Endothelial cell of hepatic sinusoid (primary cell): ENCODE data around the gene FAM221B.

Experiments
- in situ Hi-C: cut with HindIII; loops from 2 replicates; pipeline ENCODE4 v1.10.0; 2017; ENCODE audit warnings: low sequenced_read_pairs

Gene FAM221B, protein sequence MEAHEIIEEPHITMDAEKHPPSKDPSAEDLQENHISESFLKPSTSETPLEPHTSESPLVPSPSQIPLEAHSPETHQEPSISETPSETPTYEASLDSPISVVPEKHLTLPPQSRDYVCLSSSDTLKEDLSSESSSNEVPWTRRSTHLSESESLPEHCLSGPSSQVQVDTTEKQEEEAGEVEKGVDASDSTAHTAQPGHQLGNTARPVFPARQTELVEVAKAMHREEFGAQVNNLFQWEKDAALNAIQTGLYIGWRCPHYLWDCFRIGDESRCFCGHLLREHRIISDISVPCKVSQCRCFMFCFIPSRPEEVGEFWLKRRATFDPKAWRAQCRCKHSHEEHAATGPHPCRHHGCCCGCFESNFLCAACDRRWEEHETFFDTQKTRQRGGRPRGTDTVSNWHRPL

DNA sequence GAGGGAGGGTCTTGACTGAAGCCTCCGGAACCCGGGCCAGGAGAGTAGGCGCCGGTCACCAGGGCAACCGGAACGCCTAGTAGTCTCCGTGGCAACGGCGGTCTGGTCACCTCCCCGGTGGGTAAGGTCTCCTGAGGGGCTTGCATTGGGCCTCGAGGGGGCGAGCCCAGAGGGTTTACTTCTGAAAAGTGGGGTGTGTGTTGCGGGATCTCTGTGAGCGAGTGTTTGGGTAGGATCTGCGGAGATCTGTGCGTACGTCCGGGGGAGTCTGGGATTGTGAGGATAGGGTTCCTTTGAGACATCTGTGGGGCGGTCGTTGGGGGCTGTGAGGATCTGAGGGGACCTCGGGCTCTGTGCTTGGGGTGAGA lies at the start of gene FAM221B:
Gene FAM221B, minus strand, starts transcription at position 17 of the 368 bp plus-strand sequence. CDS start 2,571 bp downstream, outside the sequence.
- in situ Hi-C loops: loop anchor here (5.0 kb wide), 2 partner anchors 39 to 81 kb away; partner anchors contain the start of genes GBA2 and RGP1

DNA sequence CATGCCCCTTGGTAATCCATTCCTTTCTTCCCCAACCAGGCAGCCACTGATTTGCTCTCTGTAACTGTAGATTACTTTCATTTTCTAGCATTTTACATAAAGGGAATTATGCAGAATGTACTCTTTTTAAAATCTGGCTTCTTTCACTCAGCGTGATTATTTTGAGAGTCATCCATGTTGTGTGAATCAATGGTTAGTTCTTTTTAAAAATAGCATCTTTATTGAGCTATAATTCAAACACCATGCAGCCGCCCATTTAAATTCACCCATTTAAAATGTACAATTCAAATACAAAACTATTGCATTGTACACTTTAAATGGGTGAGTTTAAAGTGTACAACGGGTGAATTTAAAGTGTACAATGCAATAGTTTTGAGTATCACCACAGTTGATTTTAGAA lies 44.0 kb upstream of the FAM221B start:
- in situ Hi-C loops: no loop called here

DNA sequence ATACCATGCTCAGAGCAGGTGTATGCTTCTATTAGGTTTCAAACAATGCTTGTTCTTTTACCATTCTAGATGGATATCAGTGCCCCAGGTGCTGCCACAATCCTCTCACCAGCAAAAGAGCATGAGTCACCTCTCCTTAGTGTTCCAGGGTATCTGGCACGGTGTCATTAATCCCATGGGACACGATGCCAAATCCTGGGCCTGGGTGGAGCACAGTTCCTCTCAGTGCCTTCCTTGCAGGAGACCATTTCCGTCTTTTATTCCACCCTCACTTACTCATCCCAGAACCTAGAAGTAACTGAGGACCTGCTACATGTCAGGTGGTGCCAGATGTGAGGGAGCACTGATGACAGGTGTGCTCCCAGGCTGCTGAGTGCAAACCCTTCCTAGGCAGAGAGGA lies 43.0 kb upstream of the FAM221B start:
- in situ Hi-C loops: no loop called here

DNA sequence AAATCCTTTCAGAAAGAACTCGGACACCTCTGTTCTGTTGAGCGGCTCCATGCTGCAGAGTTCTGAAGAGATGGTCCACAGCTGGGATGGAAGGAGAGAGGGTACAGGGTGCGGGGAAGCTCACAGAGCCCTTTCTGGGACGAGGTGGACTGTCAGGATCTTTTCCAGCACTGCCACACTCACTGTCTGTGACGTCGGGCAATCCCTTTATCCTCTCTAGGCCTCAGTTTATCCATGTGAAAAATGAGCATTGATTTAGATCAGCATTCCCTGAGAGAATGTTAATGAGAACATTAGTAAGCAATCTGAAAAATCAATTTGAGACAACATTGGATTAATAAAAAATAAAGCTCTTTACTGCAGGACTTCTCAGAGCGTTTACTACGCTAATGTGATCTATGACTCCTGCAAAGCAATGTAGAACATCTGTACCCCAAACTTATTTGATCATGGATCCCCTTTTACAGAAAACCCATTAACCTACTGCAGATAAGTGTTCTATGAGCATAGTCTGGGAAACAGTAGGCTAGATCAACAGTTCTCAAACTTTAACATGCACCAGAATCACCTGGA lies 41.9 kb upstream of the FAM221B start, which contains the start of gene OR13J1:
Gene OR13J1, minus strand, starts transcription at position 51 of the 573 bp plus-strand sequence. Its CDS starts 0 bp downstream, at position 51.
- in situ Hi-C loops: no loop called here

DNA sequence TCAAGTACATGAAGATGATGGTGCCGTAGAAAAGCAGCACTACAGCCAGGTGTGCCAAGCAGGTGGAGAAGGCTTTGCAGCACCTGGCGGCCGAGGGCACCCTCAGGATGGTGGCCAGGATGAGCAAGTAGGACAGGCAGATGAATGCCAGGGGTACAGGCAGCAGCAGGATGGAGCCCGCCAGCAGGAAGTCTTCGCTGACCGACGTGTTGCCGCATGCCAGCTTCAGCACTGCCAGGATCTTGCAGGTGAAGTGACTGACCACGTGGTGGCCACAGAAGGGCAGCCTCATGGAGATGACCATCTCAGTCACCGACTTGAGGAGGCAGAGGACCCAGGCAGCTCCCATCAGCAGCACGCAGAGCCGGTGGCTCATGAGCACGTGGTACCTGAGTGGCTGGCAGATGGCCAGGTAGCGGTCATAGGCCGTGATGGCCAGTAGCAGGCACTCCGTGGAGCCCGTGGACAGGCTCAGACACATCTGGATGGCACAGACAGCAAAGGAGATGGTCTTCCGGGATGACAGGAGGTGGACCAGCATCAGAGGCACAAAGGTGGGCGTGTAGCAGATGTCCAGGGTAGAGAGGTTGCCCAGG lies 41.2 kb upstream of the FAM221B start:
- in situ Hi-C loops: loop anchor here (5.0 to 10.0 kb wide), 3 partner anchors 42 to 125 kb away; partner anchors contain the start of genes FAM221B, GBA2, RGP1 and TMEM8B

- in situ Hi-C loops: loop anchor here (5.0 to 10.0 kb wide), 3 partner anchors 42 to 124 kb away; partner anchors contain the start of genes FAM221B, GBA2, RGP1 and TMEM8B
These were observed 40.4 kb upstream of the FAM221B start for GRCh38 chr9:35868933-35869332.

DNA sequence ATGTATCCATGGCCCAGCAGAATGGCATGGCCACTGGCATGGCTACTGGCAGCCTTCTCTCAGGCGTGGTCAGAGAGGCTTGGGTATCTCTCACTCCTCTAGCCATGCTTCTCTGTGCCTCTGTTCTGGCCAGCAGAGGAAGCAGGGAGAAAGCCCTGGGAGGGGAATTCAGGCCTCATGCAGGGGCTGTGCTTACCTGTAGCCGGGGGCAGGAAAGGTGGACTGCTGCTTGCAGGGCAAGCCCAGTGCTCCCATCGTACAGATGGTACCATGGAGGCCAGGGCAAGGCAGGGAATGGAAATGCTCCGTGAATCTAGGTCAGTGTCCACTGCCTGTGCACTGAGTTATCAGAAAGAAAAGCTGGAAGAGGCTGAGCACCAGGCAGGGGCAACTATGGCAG lies 39.0 kb upstream of the FAM221B start:
- in situ Hi-C loops: loop anchor here (5.0 to 10.0 kb wide), 3 partner anchors 40 to 123 kb away; partner anchors contain the start of genes FAM221B, GBA2, RGP1 and TMEM8B

DNA sequence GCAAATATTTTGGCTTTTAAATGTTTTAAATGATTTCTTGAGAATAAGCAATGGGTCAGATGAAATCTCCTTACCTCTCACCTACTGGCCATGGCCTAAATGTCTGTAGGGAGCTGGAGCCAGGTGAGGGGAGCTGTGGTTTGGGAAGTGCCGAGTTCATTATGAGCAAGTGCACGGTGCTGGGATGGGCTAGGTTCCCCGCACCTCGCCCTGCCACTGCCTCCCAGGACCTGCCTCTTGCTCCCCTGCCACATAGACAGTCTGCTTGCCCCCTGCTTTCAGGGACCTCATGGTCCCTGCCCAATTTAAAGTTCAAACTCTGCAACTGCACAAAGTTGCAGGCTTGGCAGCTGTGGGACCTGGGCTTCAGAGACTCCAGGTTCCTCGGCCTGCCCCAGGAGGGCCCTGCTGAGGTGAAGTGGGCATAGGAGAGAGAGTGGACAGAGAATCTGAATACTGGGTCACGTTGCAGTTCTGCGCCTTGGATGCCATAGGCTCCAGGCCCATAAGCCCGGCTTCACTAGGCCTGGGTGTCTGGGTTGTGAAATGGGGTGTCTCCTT lies 36.2 kb upstream of the FAM221B start:
- in situ Hi-C loops: loop anchor here (5.0 to 10.0 kb wide), 3 partner anchors 37 to 120 kb away; partner anchors contain the start of genes FAM221B, GBA2, RGP1 and TMEM8B

- in situ Hi-C loops: loop anchor here (10.0 kb wide), 1 partner anchor 119 kb away; the partner anchor contains the start of genes GBA2 and RGP1
These were observed 35.1 kb upstream of the FAM221B start for GRCh38 chr9:35863583-35863982.

DNA sequence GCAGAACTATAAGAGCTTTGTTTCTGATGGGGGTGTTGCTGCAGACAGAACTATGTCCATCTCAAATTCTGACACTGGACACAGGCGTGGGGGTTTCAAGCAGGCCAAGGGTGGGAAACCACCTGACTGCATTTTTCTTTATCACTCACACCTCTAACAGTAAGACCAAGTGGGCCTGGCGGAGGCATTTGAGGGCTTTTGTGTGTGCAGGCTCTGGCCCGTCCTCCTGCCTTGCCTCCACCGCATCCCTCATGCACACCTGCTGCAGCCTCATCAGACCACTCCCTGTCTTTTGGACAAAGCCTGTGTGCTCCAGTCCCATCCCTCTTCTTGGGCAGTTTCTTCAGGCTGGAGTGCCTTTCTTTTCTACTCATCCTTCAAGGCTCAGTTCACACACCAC lies 33.8 kb upstream of the FAM221B start:
- in situ Hi-C loops: loop anchor here (10.0 kb wide), 1 partner anchor 118 kb away; the partner anchor contains the start of genes GBA2 and RGP1

DNA sequence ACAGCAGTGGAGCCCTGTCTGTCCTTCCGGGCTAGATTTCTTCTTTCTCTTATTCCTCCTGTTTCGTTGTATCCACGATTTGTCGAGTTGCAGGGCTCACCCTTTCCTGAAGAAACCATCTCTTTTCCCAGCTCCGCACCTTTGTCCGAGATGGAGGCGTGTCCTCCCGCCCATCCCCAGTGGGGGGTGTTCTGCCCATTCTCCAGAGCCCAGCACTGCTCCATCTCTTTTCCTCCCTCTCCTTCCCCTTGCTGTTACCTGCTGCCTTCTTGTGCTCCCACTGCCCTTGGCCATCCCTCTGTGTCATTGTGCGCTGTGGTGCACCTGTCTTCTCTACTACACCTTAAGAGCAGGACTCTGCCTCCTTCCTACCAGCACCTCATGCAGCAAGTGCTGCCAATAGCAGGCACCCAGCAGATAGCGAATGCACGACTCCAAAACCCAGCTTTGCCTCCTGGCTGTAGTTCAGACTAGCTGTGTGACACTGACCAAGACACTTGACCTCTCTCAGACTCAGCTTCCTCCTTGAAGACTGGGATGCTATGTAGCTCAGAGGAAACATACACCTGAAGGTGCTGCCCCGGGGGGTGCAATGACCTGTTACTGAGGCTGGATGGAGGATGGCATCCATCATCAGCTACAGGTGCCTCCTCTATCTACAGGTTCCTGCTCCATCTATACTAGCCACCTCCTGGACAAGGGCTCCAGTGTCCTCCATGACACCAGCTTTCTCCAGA lies 32.8 kb upstream of the FAM221B start:
- in situ Hi-C loops: loop anchor here (10.0 kb wide), 1 partner anchor 117 kb away; the partner anchor contains the start of genes GBA2 and RGP1

- in situ Hi-C loops: loop anchor here (10.0 kb wide), 1 partner anchor 115 kb away; the partner anchor contains the start of genes GBA2 and RGP1
These were observed 31.4 kb upstream of the FAM221B start for GRCh38 chr9:35859990-35860339.

DNA sequence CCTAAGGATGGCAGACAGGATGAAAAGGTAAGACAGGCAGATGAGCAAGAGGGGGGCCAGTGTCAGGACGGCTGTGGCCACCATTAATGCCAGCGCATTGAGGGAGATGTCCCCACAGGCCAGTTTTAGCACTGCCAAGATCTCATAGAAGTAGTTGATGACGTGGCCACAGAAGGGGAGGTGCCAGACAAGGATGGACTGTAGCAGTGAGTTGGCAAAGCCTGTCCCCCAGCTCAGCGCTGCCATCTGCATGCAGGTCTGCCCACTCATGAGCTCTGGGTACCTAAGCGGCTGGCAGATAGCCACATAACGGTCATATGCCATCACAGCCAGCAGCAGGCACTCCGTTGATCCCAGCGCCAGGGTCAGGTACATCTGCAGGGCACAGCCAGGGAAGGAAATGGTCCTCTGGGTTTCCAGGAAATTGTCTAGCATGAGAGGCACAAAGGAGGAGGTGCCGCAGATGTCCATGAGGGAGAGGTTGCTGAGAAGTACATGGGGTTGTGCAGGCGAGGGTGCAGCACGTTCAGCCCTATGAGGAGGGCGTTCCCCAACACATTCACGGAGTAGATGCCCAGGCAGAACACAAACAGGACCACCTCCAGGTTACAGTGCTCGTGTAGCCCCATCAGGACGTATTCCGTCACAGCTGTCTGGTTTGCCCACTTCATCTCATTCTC lies 30.9 kb upstream of the FAM221B start:
- in situ Hi-C loops: no loop called here

DNA sequence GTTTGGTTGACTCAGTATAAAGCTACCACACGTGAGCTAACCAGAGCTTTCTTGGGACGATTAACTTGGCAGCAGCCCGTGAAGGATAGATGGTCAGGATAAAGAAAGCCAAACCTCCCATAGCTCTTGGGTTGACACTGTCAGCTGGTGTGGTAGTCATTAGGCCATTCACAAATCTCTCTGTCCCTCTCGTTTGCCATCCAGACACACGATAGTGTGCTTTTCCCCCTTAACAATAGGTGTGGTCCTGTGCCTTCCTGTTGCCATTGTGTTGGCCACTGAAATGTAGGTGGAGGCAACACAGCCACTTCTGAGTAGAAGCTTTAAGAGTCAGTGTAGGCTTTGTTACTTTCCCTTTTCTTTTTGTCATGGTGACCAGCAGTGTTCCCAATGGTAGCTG lies 29.9 kb upstream of the FAM221B start:
- in situ Hi-C loops: no loop called here

GRCh38 chr9:35856882-35857281 lies 28.4 kb upstream of the FAM221B start:
- in situ Hi-C loops: no loop called here

DNA sequence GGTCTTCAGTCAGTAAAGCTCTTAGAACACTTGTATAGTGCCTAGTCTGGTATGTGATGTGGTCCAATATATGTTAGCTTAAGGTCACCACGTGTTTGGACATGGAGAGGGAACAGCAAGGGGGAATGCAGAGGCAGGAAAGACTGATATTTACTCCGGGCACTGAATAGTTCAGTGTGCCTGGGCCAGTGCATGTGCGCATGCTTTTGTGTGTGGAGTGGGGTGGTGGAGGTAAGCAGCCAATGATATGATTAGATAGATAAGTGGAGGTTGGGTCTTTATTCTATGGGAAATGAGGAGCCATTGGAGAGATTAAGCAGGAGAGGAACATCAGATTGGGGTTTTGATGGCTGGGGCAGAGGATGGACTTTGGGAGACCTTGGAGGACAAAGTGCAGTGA lies 27.7 kb upstream of the FAM221B start:
- in situ Hi-C loops: no loop called here

DNA sequence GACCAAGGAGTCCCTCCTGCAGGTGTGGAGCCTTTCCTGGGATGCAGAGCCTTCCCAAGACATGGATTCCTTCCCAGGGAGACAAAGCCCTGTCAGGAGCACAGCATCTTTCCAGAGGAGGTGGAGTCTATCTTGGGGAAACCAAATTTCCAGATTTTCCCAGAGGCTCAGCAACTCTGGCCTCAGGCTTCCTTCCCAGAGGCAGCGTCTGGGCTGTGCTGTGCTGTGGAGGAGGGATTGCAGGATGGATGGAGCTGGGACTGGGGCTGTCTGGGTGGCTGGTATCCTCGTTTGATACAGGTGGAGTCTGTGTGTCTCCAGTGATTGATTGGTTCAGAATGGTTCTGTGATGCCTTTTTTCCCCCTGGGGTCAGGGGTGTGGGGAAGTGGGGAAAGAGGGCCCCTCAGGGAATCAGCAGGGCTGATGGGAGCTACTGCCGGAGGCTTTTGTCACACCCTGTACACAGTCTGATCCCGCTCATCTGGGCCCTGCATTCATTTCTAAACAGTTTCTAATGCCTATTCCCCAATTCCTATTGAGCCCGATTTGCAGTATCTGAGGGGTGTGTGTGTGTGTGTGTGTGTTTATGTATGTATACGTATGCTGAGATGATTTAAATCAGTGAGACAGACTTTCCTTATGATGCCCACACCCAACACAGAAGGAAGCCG lies 25.7 kb upstream of the FAM221B start:
- in situ Hi-C loops: no loop called here

- in situ Hi-C loops: no loop called here
These were observed 24.6 kb upstream of the FAM221B start for GRCh38 chr9:35852876-35853865.
